ENCODE results near the gene EFNB2. TPM values are rescaled to one million over a fixed set of nuclear protein-coding genes. Genes with fewer than 3 reads are reported as not detected.

The EFNB2 gene
- total RNA-seq, 2 experiments from 2014 or later: 0.25 to 0.51 TPM

- H3K36me3 ChIP-seq (ENCODE audit: insufficient read depth, low read length): no peaks in the 10 kb centered on the region
- no peaks in the 10 kb centered on the region for H4K20me1 ChIP-seq (ENCODE audit: insufficient read depth, low read length)
- no peaks in the 10 kb centered on the region for H3K9me3 ChIP-seq (ENCODE audit: low read length)
- TF ChIP-seq EZH2phosphoT487 (IDR thresholded peaks at IDR 0.05; ENCODE audit: borderline replicate concordance, low read depth, low read length): no peak
- CTCF ChIA-PET (ENCODE audit: unreplicated experiment): no interaction called here
- no peak overlapping the region for H3K4me2 ChIP-seq (ENCODE audit: low read length)
- H3K27ac ChIP-seq (ENCODE audit: low read depth, low read length, poor library complexity, severe bottlenecking): no peak overlapping the region
- no peaks in the 10 kb centered on the region for H3K4me1 ChIP-seq (ENCODE audit: insufficient read depth, low read length, poor library complexity, severe bottlenecking)
- intact Hi-C loops (cut with micrococcal nuclease; ENCODE audit: unreplicated experiment): no loop called here
- BruUV-seq (replicated peaks): no TSS peak
- H3K9me2 ChIP-seq (ENCODE audit: insufficient read depth, low read length): no peaks in the 10 kb centered on the region
- H2AFZ ChIP-seq (ENCODE audit: low read length): no peak overlapping the region
- no peak overlapping the region for H3K4me3 ChIP-seq (ENCODE audit: low read depth, low read length, poor library complexity, severe bottlenecking)
- H3K79me2 ChIP-seq (ENCODE audit: insufficient read depth, low read depth, low read length): no peaks in the 10 kb centered on the region
- POLR2A ChIA-PET: no interaction called here
- no peak for DNase-seq (ENCODE audit: low spot score)
Observed at GRCh38 chr13:106494936-106495335, 40.5 kb downstream of the EFNB2 start.

DNA sequence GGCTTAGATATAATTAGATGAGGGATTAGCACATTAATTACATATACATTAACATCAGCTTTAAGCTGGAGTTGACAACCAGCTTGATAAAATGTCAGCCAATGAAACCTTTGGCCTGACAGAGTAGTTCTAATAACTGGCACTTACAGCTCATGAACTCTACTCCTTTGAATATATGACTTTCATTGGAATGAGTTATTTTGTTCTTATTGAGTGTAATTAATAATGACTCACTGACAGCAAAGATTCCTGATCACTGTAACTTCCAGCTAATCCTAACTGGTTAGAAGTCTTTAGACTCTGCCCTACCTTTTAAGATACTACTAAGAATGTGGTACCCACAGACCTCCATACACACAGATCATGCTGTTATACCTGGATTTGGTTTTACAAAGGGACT, 41.0 kb downstream of the EFNB2 start:
- ChIA-PET POLR2A (no interaction called here), CTCF (ENCODE audit: unreplicated experiment) (no interaction called here)
- Histone ChIP-seq H3K4me1 (ENCODE audit: insufficient read depth, low read length, poor library complexity, severe bottlenecking) (no peaks in the 10 kb centered on the region), H3K36me3 (ENCODE audit: insufficient read depth, low read length) (no peaks in the 10 kb centered on the region), H3K79me2 (ENCODE audit: insufficient read depth, low read depth, low read length) (no peaks in the 10 kb centered on the region), H3K9me3 (ENCODE audit: low read length) (no peaks in the 10 kb centered on the region), H3K27ac (ENCODE audit: low read depth, low read length, poor library complexity, severe bottlenecking) (no peak overlapping the region), H3K4me3 (ENCODE audit: low read depth, low read length, poor library complexity, severe bottlenecking) (no peak overlapping the region), H3K9me2 (ENCODE audit: insufficient read depth, low read length) (no peaks in the 10 kb centered on the region), H2AFZ (ENCODE audit: low read length) (no peak overlapping the region), H4K20me1 (ENCODE audit: insufficient read depth, low read length) (no peaks in the 10 kb centered on the region), H3K4me2 (ENCODE audit: low read length) (no peak overlapping the region)
- no peak for TF ChIP-seq EZH2phosphoT487 (IDR thresholded peaks at IDR 0.05; ENCODE audit: borderline replicate concordance, low read depth, low read length)
- TF ChIP-seq CTCF (conservative IDR thresholded peaks at IDR 0.05; ENCODE audit: low read length): no peak
- no peak for DNase-seq (ENCODE audit: low spot score)
- BruUV-seq (replicated peaks): no TSS peak
- intact Hi-C loops (cut with micrococcal nuclease; ENCODE audit: unreplicated experiment): no loop called here

DNA sequence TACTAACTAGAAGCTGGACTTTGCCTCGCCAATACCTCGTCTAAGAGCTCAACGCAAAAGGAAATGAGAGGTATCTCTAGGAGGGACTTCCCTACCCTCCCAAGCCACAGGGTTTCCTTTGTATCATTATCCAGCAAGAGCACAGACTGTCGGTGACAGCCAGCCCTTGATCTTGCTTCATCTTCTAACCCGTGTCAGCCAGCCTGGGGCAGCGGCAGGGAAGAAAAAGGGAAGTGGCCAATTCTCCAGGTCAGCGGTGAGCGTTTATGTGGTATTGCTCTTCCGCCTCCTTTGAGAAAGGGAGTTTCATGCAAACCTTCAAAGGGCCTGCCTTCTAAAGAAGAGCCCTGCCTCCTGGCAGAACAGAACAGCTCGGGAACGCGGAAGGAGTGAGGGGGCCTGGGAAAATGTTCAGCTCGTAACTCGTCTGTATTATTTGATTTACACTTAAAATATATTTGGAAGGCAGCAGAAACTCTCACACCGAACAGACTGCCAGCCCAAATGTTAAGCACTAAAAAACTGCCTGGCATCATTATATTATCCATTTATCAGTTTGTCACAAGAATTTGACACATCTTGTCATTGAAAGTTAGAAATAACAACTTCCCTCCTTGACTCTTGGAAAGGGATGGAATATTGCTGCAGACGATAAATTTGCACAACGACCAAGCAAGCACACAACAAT, 41.8 kb downstream of the EFNB2 start:
- H3K27ac ChIP-seq (ENCODE audit: low read depth, low read length, poor library complexity, severe bottlenecking): no peak overlapping the region
- H3K9me3 ChIP-seq (ENCODE audit: low read length): no peaks in the 10 kb centered on the region
- no peaks in the 10 kb centered on the region for H4K20me1 ChIP-seq (ENCODE audit: insufficient read depth, low read length)
- no peak overlapping the region for H3K4me3 ChIP-seq (ENCODE audit: low read depth, low read length, poor library complexity, severe bottlenecking)
- intact Hi-C loops (cut with micrococcal nuclease; ENCODE audit: unreplicated experiment): no loop called here
- H3K4me2 ChIP-seq (ENCODE audit: low read length): no peak overlapping the region
- ChIA-PET CTCF (ENCODE audit: unreplicated experiment) (interaction anchor here (0.6 kb wide), 1 partner anchor 43 kb away, joined by 3 read pairs; no protein-coding TSS in a partner anchor), POLR2A (no interaction called here)
- H3K9me2 ChIP-seq (ENCODE audit: insufficient read depth, low read length): no peaks in the 10 kb centered on the region
- TF ChIP-seq CTCF (conservative IDR thresholded peaks at IDR 0.05; ENCODE audit: low read length) (no peak), EZH2phosphoT487 (IDR thresholded peaks at IDR 0.05; ENCODE audit: borderline replicate concordance, low read depth, low read length) (no peak)
- no peak for DNase-seq (ENCODE audit: low spot score)
- no peaks in the 10 kb centered on the region for H3K79me2 ChIP-seq (ENCODE audit: insufficient read depth, low read depth, low read length)
- no peaks in the 10 kb centered on the region for H3K36me3 ChIP-seq (ENCODE audit: insufficient read depth, low read length)
- H3K4me1 ChIP-seq (ENCODE audit: insufficient read depth, low read length, poor library complexity, severe bottlenecking): no peaks in the 10 kb centered on the region
- H2AFZ ChIP-seq (ENCODE audit: low read length): no peak overlapping the region
- no TSS peak for BruUV-seq (replicated peaks)
